ENCODE data around the gene NHLRC4.
"Not testable (repeated sequence)": the region's sequence is repeated elsewhere in the genome, so short reads cannot be mapped to it uniquely, and the experiment has no call there.

Gene NHLRC4

DNA sequence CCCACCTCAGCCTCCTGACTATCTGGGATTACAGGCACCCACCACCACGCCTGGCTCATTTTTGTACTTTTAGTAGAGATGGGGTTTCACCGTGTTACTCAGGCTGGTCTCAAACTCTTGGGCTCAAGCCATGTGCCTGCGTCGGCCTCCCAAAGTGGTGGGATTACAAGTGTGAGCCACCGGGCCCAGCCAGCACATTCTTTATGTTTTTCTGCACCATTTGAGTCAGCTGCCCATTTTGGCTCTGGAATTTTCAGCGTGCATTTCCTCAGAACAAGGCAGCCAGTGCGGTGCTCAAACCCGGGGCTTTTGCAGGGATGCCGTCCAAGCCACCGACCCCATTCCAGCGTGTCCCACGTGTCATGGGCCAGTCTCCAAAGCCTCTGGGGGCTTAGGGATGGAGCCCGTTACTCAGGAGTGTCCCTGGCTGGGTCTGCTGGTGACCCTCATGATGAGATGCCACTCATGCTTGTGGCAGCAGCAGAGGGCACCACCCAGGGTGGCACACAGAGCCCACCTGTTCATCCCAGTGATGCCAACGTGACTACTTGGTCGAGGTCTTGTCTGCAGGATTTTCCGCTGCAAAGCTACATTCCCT is 19.3 kb downstream of the NHLRC4 start:
- no peak for DNase-seq

DNA sequence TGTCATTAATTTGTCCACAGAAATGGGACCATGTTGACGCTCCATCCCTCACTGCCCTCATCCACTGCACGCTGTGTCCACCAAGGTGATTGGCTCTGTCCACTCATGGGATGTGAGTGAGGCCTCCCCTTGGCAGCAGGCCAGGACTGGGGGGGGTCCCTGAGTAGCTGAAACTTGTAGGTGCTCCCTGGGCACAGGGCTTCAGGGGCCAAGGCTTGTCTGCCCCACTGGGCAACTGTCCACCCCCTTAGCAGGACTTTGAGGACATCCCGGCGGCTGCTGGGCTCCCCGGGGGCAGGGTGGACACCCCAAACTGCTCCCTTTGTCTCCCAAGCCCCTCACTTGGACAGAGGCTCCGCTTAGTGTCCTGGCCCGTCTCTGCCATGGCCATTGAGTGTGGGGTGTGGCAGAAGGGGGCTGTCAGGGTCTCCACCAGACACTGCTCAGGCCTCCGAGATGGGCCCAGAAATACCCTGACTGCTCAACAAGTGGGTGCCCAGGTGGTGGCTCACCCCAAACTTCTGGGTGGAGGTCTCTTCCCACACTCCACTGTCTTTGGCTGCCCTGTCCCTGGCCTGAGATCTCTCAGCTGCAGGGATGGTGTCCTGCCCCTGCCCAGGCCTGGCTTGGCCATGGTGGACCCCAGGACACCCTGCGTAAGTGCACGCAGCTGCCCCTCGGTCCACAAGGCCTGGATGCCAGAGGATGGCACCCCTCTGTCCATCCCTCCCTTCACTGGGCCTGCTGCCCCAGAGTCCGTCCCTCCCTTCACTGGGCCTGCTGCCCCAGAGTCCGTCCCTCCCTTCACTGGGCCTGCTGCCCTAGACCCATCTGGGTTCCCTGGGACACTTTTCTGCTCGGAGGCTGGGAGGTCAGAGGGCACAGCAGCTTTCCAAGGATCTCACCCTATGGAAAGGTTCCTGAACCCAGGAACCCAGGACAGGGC is 20.1 kb downstream of the NHLRC4 start:
- no peak for DNase-seq

DNA sequence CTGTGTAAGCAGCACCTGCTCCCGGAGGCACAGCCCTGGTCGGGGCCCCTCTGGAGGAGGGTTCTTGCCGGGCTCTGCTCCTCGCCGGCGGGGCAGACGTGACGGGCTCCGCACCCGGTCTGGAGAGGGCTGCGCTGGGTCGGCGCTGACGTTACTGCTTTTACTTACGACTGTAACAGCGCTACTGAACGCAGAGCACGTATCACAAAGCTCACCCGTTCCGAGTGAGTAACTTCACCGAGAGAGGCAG is 21.8 kb downstream of the NHLRC4 start:
- no peak for DNase-seq

DNA sequence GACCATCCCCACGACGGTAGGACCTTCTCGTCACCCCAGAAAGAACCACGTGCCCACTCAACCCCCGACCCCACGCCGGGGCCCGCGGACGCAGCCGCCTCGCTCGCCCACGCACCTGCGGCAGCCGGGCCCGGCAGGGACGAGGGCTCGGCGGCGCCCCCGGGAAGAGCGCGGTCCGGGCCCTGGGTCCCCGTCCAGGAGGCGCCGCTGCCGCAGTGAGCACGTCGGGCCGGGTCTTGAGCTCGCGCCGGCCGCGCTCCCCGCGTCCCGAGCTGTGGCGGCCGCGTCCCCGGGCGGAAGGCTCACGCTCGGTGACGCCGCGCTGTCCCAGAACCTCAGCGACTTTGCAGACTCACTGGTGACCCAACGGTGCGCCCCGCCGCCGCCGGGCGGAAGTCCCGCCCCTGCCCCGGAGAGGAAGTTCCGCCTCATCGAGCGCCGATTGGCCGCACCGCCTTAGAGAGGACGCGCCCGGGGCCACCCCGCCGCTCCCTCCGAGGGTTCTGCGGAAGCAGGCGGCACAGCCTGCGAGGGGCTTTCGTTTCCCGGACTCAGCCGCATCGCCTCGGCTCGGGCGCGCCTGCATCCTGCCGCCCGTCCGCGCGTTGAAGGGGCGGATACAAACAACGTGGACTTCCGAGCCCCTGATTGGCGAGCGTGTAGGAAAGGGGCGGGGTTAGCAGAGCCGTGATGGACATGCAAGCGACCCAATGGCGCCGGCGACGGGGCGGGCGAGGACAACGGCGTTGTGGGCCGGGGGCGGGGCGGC is 22.3 kb downstream of the NHLRC4 start:
- DNase-seq = peak; percentile 83

DNA sequence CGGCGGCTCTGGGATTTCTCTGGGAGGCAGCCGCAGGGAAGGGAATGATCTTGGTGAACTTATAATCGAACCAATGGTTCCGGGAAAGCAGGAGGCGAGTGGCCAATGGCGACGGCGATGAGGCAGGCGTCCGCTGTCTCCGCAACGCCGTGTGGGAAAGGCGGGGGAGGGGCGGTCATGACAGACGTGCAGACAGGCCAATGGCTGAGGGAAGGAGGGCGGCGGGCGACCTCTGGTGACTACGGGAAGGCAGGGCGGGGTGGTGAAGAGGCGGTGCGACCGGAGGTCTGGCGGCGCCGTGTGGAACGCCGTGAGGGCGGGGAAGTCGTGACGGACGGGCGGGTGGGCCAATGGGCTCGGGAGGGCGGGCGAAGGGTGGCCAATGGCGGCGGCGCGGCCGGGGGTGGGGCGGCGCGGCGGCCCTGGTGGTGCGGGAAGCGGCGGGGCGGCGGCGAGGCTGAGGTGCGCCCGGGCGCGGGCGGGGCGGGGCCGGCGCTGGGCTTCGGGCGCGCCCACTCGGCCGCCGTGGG is 22.9 kb downstream of the NHLRC4 start, which contains the start of gene RAB40C:
Gene RAB40C (plus strand): TSS at position 409 of the 530 bp plus-strand sequence. CDS start 226 bp downstream, outside the sequence.
- DNase-seq = peak; percentile 90

DNA sequence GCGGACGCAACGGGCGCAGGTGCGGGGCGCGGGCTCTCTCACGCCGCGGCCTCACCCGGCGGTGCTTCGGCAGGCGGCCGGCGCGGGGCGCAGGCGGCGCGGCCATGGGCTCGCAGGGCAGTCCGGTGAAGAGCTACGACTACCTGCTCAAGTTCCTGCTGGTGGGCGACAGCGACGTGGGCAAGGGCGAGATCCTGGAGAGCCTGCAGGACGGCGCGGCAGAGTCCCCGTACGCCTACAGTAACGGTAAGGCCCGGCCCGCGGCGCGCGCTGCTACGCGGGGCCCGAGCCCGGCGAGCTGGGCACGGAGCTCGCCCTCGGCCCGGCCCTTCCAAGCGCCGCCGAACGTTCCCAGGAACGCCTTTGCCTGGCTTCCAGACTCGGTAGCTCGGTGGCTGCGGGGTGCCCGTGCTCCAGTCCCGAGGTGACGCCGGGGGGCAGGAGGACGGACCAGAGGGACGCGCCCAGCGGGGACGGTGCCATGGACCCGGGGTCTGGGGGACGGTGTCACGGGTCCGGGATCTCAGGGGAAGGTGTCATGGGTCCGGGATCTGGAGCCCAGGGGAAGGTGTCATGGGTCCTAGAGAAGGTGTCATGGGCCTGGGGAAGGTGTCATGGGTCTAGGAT is 23.5 kb downstream of the NHLRC4 start:
- no peak for DNase-seq

DNA sequence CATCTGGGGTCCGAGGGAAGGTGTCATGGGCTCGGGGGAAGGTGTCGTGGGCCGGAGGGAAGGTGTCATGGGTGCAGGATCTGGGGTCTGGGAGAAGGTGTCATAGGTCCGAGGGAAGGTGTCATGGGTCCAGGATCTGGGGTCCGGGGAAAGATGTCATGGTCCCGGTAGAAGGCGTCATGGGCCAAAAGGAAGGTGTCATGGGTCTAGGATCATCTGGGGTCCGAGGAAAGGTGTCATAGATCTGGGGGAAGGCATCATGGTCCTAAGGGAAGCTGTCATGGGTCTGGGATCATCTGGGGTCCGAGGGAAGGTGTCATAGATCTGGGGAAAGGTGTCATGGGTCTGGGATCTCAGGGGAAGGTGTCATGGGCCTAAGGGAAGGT is 24.0 kb downstream of the NHLRC4 start:
- no peak for DNase-seq

DNA sequence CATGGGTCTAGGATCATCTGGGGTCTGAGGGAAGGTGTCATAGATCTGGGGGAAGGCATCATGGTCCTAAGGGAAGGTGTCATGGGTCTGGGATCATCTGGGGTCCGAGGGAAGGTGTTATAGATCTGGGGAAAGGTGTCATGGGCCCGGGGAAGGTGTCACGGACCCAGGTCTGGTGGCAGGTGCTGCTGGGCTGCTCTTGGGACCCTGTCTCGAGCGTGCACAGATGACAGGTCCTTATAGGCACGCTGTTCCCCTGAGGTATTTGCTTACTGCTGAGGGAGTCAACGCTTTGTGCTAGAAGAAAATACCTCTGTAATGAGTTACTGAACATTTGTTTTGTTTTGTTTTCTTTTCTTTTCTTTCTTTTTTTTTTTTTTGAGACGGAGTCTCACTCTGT is 24.4 kb downstream of the NHLRC4 start:
- no peak for DNase-seq

DNA sequence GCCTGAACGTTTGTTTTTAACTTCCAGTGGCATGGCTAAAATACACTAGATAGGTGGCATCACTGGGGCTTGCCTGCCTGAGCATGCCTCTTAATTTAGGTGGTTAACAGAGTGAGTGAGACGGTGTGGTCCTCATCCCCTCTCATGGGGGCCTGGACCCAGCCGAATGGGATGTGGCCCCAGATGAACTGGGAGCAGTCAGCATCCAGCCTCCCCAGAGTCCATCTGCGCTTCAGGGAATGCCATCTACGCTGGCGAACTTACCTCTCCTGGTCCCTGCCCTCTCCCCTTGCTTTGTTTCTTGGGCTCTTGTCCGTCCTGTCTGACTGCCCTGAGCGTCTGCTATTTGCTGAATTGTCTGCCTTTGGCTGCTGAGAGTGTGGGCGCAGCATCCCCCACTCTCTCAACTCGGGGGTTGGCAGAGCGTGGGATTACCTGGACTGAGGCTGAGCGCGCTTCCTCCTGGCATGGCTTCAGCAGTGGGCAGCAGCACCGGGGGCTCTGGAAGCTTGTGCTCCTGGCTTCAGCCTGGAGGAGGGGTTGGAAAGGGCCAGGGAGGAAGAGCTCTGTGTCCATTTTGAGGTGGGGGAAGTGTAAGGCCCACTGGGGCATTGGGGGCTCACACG is 25.2 kb downstream of the NHLRC4 start:
- no peak for DNase-seq

DNA sequence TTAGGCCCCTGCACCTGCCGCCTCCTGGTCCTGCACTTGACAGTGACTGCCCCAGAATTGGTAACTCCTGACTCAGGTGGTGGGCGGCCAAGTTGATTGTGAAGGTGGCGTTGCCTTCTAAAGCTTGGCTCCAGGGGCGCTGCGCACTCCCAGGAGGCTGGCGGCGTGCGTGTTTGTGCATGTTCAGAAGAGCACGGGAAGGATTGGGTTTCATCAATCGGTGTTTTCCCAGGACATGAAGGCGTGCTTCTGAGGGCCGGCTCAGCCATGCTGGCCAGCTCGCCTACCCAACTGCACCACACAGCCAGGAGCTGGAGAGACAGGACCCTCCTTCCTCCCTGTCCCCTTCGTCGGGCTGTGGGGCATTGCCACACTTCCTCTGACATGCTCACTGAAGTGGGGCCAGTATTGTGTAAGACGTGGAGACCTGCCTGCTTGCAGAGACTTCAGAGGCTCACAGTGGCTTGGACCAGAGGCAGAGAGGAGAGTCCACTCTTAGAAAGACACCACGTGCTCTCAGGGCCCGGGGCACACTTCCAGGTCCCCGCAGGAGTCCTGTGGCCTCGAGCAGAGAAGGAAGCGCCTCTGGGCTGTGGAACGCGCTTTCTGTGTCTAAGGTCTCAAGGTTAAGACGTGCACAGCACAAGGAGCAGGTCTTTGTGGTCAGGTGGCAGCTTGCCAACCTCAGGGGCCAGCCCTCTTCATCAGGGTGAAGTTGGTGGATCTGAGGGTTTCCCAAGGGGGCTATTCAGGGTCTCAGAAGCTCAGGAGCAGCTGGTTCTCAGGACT is 25.9 kb downstream of the NHLRC4 start:
- DNase-seq = peak; percentile 77

DNA sequence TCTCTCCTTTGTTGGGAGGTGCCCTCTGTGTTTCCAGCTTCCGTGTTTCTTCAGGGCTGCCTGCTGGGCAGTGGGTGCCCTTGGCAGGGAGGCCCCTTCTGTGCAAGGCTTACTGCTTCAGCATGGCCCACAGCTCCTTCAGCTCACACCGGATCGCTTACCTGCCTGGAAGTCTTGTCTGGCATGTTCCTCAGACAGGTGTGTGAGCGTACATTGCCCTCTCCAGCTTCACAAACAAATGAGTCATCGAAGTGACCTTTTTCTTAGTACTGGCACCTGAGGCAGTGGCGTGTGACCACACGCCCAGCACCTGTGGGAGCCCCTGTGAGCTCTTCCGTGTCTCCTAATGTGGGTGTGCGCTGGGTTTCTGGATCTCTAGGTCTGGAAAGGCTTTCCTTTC is 26.6 kb downstream of the NHLRC4 start:
- DNase-seq = no peak

DNA sequence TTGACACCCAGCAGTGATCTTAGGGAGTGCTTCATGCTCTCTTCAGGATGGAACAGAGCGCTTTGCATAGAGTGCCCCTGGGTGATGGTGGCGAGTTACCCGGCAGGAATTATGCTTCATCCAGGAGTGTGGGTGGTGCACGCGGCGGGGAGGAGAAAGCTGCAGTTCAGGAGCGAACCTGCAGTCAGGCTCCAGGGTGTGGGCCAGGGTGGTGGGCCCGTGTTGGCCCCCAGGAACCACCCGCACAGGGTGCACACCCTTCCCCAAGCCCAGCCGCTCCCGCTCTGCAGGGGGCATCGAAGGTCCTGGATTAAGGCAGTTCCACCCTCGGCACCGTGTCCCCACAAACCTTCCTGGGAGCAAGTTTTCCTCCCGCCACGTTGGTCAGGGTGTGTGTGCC is 27.0 kb downstream of the NHLRC4 start:
- no peak for DNase-seq

DNA sequence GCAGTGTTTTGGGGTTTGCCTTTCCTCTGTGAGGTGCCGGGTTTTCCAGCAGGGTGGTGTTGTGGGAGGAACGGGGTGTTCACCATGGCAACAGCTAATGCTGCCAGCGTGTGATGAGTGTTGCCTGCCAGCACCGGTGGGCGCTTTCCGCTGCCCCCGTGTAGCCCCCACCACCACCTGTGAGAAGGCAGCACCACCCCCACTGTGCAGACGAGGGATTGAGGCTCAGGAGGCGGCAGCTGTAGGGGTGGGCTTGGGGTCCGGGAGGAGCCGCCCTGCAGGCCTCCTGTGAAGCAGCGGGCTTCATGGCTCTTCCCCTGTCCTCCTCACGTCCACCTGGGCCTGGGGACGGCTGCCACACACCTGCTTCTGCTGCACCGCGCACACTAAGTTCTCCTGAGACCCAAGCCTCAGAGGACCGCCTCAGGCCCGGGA is 28.3 kb downstream of the NHLRC4 start:
- no peak for DNase-seq

DNA sequence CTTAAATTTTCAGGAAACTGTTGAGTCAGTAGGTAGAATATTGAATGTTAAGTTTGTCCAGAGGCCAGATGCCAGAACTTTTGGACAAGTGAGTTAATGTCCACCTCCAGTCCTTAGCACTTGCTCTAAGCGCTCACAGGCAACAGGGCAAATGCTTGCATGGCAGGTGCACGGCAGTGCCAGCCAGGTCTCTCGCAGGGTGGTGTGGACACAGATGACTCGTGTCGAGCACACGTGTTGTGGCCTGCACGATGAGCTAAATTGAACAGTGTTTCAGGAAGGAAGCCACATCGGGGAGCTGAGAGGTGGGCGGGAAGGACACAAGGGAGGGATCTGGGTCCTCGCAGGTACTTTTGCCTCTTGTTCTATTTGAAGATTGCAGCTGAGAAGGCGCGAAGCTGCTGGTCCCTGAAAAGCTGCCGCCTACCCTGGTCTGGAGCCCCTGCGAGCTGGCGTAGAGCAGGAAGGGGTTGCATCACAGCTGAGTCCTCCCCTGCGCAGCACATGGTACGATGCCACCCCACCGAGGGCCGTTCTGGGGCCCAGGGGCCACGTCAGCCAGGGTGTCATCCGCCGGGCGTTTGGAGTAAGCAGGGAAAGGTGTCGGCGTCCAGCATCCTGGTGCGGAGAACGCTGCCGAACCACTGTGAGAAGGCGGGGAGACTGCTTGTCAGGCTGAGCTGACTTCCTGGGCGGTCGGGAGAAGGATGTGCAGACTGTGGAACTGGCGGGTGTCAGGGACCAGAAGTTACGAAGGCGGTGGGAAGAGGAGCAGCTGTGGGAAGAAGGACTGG is 29.3 kb downstream of the NHLRC4 start:
- no peak for DNase-seq

DNA sequence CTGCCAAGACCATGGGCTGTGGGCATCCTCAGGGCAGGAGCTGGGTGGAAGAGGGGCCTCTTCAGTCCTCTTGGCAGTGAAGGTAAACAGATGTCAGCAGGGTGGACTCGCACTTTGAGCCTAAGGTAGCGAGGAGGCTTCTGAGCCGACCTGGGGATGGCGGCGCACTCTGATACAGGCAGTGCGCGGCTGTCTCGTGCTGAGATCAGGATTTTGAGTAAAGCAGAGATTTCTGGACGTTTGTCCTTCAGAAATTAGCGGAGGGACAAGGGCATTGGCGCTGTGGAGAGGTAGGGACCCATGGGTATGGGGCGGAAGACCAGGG is 29.9 kb downstream of the NHLRC4 start:
- DNase-seq = no peak

DNA sequence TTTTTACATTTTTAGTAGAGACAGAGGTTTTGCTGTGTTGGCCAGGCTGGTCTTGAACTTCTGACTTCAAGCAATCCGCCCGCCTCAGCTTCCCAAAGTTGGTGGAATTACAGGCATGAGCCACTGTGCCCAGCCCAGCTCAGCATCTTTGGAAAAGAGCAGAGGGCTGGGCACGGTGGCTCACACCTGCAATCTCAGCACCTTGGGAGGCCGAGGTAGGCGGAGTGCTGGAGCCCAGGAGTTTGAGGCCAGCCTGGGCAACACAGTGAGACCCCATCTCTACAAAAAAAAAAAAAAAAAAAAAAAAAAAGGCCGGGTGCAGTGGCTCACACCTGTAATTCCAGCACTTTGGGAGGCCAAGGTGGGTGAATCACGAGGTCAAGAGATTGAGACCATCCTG is 30.9 kb downstream of the NHLRC4 start:
- not testable (repeated sequence) for DNase-seq

DNA sequence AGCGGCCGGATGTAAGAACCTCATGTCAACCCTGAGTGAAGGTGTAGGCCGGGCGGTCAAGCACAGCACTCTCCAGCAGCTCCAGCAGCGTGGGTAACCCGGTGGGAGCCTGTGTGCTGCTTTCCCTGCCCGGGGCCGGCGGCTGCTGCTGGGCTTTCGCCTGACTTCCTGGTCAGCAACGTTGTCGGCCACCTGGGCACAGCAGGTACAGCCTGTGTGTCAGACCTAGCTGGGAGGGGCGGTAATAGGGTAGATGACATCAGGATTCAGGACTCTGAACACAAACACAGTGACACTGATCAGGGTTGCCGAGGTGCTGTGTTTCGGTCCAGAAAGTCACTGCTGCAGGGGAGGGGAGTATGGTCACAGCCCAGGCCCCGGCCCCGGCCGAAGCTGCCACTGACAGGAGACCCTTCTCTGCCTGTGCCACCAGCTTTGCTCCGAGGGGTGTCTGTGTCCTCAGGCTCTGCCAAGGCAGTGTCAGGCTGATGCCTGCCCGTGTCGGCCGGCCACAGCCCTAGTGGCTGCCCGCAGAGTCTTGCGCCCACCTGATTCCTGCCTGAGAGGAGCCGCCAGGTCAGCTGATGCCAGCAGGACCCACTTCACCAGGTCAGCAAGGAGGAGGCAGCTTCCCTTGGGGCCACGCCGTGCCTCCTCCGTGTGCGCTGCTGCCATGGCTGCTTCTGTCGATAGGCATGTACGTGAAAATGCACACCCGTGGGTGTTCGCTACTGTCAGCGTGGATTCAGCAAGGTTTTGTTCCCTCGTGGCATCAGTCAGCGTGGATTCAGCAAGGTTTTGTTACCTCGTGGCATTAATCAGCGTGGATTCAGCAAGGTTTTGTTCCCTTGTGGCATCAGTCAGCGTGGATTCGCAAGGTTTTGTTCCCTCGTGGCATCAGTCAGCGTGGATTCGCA is 32.3 kb downstream of the NHLRC4 start:
- no peak for DNase-seq

DNA sequence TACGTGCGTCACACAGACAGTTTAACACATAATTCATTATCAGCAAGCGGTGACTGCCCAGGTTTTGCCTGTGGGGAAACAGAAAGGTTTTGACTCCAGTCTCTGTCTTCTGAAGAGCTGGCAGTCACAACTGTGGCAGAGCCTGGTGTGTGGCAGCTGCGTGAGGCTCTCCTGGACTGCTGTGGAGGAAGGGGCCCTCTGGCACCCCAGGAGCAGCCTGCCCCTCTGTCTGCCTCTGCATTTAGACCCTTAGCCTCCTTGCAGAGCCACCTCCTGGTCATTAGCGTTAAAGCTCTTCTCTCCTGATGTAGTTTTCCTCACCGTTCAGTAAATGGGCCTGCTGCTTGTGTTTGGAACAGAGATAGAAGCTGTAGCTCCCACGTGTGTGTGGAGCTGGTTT is 34.0 kb downstream of the NHLRC4 start:
- DNase-seq = no peak

DNA sequence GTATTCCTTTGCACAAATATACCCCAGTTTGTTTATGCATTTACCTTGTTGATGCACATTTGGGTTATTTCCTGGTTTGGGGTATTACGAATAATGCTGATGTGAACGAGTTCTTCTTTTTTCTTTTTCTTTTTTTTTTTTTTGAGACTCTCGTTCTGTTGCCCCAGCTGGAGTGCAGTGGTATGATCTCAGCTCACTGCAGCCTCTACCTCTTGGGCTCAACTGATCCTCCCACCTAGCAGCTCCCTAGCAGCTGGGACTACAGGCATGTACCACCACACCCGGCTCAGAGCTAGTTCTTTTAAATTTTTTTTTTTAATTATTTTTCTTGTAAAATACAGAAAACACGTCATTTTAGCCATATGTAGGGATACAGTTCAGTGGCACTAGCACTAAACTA is 37.1 kb downstream of the NHLRC4 start:
- no peak for DNase-seq

Data from SHP77 treated with DMSO at 0.1 percent for 48 hours (cell line).